ENCODE data around the gene ADORA2A. TPM values are rescaled to one million over a fixed set of nuclear protein-coding genes. Genes with fewer than 3 reads are reported as not detected.

ADORA2A gene
- total and polyA plus RNA-seq, 3 donors from 2014 or later, result 2.2 to 5.1 (median 2.5) TPM

- H3K27ac ChIP-seq, result no peak overlapping the region
- H3K4me1 ChIP-seq, result peaks cover 5% of the 10 kb centered on the region
- TF ChIP-seq POLR2A (IDR thresholded peaks at IDR 0.05), result no peak
- TF ChIP-seq, protein P1, sequence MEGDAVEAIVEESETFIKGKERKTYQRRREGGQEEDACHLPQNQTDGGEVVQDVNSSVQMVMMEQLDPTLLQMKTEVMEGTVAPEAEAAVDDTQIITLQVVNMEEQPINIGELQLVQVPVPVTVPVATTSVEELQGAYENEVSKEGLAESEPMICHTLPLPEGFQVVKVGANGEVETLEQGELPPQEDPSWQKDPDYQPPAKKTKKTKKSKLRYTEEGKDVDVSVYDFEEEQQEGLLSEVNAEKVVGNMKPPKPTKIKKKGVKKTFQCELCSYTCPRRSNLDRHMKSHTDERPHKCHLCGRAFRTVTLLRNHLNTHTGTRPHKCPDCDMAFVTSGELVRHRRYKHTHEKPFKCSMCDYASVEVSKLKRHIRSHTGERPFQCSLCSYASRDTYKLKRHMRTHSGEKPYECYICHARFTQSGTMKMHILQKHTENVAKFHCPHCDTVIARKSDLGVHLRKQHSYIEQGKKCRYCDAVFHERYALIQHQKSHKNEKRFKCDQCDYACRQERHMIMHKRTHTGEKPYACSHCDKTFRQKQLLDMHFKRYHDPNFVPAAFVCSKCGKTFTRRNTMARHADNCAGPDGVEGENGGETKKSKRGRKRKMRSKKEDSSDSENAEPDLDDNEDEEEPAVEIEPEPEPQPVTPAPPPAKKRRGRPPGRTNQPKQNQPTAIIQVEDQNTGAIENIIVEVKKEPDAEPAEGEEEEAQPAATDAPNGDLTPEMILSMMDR (IDR thresholded peaks at IDR 0.05), result no peak
- H3K9me3 ChIP-seq, result no peaks in the 10 kb centered on the region
- intact Hi-C loops (cut with DNase I; ENCODE audit: low total_unique reads), result no loop called here
- no peak overlapping the region for H3K4me3 ChIP-seq
- H3K36me3 ChIP-seq (ENCODE audit: low read depth, missing control alignments), result no peaks in the 10 kb centered on the region
- no peaks in the 10 kb centered on the region for H3K27me3 ChIP-seq
- 80 to 83% methylated on average over 22 to 25 of the region's 26 CpGs for WGBS, 2 donors
- DNase-seq, result no peak
Measured at GRCh38 chr22:24414984-24415945, 12.1 kb upstream of the ADORA2A start.

DNA sequence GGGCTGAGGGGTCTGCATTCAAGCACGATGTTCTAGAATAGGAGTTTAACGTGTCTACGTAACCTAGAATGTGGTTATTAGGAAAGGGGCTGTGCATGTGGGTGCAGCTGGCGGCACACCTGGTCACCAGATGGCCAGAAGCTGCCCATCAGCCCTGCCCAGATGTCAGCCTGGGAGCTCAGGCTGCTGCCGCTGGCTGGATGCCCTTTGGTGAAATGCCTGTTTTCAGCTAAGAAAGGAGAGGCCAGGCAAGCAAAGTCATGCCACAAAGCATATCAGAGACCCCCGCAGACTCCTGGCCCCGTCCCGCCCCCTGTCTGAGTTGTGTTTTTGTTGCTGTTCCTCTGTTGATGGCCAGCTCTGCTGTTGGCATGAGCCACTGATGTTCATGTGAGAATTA is 11.3 kb upstream of the ADORA2A start:
- 89 to 94% methylated on average over 7 of the region's 8 CpGs for WGBS, 2 donors

GRCh38 chr22:24416611-24417010 is 10.8 kb upstream of the ADORA2A start:
- no peak overlapping the region for H3K27ac ChIP-seq
- peaks cover 5% of the 10 kb centered on the region for H3K4me1 ChIP-seq
- H3K36me3 ChIP-seq (ENCODE audit: low read depth, missing control alignments), result no peaks in the 10 kb centered on the region
- no peak overlapping the region for H3K4me3 ChIP-seq
- intact Hi-C loops (cut with DNase I; ENCODE audit: low total_unique reads), result no loop called here
- no peaks in the 10 kb centered on the region for H3K27me3 ChIP-seq
- 84 to 89% methylated on average over 4 to 6 of the region's 6 CpGs for WGBS, 2 donors
- H3K9me3 ChIP-seq, result no peaks in the 10 kb centered on the region
- no peak for TF ChIP-seq POLR2A (IDR thresholded peaks at IDR 0.05)
- TF ChIP-seq, protein P1 (IDR thresholded peaks at IDR 0.05), result no peak
- no peak for DNase-seq

More for the DNA sequence above, 11.3 kb upstream of the ADORA2A start:
- H3K36me3 ChIP-seq (ENCODE audit: low read depth, missing control alignments), result no peaks in the 10 kb centered on the region
- peaks cover 5% of the 10 kb centered on the region for H3K4me1 ChIP-seq
- no peaks in the 10 kb centered on the region for H3K27me3 ChIP-seq
- no peak overlapping the region for H3K4me3 ChIP-seq
- intact Hi-C loops (cut with DNase I; ENCODE audit: low total_unique reads), result no loop called here
- no peak for DNase-seq
- no peak for TF ChIP-seq POLR2A (IDR thresholded peaks at IDR 0.05)
- TF ChIP-seq, protein P1 (IDR thresholded peaks at IDR 0.05), result no peak
- no peaks in the 10 kb centered on the region for H3K9me3 ChIP-seq
- no peak overlapping the region for H3K27ac ChIP-seq

GRCh38 chr22:24417200-24417599 is 10.2 kb upstream of the ADORA2A start:
- 90 to 92% methylated on average over 5 to 7 of the region's 7 CpGs for WGBS, 2 donors
- intact Hi-C loops (cut with DNase I; ENCODE audit: low total_unique reads), result no loop called here
- TF ChIP-seq POLR2A (IDR thresholded peaks at IDR 0.05), result no peak
- TF ChIP-seq, protein P1 (IDR thresholded peaks at IDR 0.05), result no peak
- Histone ChIP-seq H3K27me3 (no peaks in the 10 kb centered on the region), H3K36me3 (ENCODE audit: low read depth, missing control alignments) (no peaks in the 10 kb centered on the region), H3K27ac (no peak overlapping the region), H3K9me3 (no peaks in the 10 kb centered on the region), H3K4me3 (no peak overlapping the region), H3K4me1 (peaks cover 5% of the 10 kb centered on the region)
- no peak for DNase-seq
